NCI-H524 (cell line): Measurements from ENCODE around the gene ZNF621.
"Not testable (repeated sequence)": the region's sequence is repeated elsewhere in the genome, so short reads cannot be mapped to it uniquely, and the experiment has no call there.

Experiments
- DNase-seq, 2 experiments: peaks; one replicate each; lab custom pipeline; 2025; lab: John Stamatoyannopoulos, UW

The ZNF621 gene

GRCh38 chr3:40534283-40534682, 9.5 kb downstream of the ZNF621 start:
- DNase-seq: no peak

- DNase-seq: peak in 1 of 2 experiments; percentile 19
These were observed 22.1 kb downstream of the ZNF621 start for GRCh38 chr3:40546816-40547215.

GRCh38 chr3:40550167-40550566, 25.4 kb downstream of the ZNF621 start:
- no peak for DNase-seq

DNA sequence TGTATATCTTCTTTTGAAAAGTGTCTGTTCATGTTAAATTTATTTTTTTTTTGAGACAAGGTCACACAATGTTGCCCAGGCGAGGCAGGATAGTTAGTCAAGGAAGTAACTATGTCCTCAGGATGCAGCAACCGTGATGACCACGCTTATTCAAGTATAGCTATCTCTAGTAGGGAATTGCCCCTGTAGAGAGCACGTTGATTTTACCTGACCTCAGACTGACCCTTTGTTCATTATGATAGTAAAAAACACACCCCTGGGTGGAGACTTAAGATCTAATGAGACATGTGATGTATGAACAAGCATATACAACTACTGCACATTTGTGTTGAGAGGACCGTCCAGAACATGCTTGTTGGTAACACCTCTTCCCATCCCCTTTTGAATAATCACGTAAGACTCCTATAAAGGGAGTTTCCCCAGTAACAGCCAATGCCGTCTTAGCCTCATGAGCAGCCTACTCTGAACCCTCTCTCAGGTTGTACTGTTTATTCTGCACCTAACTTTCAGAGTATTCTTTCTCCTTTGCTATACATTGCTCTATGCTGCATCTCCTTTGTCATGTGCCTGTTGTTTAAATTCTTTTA, 32.9 kb downstream of the ZNF621 start:
- DNase-seq: no peak

DNA sequence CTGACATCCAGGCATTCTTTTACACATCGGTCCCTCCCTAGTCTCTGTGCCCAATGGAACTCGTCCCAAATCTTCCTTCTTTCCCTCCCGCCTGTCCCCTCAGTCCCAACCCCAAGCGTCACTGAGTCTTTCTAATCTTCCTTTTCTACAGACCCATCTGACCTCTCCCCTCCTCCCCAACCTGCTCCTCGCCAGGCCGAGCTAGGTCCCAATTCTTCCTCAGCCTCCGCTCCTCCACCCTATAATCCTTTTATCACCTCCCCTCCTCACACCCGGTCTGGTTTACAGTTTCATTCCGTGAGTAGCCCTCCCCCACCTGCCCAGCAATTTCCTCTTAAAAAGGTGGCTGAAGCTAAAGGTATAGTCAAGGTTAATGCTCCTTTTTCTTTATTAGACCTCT, 37.7 kb downstream of the ZNF621 start:
- not testable (repeated sequence) for DNase-seq

DNA sequence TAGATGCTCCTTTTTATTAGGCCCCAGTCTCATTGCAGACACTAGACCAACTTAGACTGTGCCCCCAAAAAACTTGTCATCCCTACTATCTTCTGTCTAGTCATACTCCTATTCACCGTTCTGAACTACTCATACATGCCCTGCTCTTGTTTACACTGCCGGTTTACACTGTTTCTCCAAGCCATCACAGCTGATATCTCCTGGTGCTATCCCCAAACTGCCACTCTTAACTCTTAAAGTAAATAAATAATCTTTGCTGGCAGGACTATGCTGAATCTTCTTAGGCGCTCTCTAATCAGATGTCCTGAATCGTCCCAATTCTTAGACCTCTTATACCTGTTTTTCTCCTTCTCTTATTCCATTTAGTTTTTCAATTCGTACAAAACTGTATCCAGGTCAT, 40.9 kb downstream of the ZNF621 start:
- not testable (repeated sequence) for DNase-seq

DNA sequence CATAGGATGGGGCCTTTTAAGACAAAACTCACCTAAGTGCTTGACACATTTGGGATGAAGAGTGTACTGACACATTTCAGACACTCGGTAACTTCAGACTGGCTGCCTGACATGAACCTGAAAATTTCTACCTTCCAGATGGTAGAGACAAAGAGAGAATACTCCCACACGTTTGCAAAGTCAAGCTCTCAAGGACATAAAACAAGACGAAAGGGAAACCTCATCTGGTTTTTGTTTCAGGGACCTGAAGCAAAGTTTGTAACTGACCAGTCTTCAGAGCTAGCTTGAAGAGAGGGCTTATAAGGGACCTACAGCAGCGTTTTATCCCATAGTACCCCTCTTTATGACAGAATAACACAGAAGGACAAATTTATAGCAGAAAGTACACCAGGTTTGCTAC, 41.9 kb downstream of the ZNF621 start:
- DNase-seq: no peak

DNA sequence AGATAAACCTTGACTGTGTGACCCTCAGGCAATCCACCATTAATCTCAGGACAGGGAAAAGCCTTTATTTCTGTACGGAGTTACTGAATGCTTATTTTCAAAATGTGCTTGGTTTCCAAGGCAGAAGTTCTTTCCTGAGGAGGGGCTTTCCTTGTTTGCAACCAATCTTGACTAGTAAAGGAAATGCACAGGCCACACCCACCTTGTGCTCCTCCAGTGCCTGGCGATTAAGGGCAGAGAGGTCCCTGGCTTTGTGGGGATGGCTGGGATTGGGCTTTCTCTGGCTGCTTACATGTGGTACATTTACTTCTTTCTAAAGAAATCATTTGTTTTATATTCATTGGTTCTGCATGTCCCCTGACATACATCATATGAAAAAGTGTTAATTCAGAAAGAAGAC, 47.8 kb downstream of the ZNF621 start:
- no peak for DNase-seq

DNA sequence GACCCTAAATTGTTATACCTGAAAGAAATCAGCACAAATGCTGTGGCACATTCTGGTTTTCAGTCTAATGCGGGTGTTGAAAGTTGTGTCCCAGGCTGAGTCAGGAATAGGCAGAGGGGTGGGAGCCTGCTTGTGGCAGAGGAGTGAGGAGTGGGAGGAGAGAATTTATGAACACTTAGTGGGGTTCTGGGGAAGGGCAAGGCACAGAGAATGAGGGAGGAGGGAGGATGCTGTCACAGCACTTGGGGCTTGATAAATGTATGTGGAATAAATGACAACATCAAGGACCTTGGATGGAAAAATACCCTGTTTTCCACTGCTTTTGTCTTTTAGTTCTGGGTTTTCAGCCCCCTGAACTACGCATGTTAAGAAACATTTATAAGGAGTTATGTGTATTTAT, 49.3 kb downstream of the ZNF621 start:
- DNase-seq: no peak

GRCh38 chr3:40574661-40575060, 49.9 kb downstream of the ZNF621 start:
- no peak for DNase-seq

DNA sequence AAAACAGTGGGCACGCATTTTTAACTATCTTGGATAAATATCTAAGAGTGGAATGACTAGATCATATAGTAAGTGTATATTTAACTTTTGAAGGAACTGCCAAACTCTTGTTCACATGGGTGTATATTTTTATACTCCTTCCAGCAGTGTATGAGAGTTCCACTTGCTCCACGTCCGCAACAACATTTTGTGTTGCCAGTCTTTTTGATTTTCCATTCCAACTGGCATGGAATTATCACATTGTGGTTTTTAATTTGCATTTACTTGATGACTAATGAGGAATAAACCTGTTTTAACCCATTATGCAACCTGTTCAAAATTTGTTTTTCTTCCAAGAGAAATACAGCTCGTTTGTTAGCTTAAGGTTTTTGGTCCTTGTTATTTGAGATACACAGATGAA, 51.6 kb downstream of the ZNF621 start:
- no peak for DNase-seq

- peak; percentile 47 to 82 for DNase-seq
These were observed 55.8 kb downstream of the ZNF621 start for GRCh38 chr3:40580494-40581091.

DNA sequence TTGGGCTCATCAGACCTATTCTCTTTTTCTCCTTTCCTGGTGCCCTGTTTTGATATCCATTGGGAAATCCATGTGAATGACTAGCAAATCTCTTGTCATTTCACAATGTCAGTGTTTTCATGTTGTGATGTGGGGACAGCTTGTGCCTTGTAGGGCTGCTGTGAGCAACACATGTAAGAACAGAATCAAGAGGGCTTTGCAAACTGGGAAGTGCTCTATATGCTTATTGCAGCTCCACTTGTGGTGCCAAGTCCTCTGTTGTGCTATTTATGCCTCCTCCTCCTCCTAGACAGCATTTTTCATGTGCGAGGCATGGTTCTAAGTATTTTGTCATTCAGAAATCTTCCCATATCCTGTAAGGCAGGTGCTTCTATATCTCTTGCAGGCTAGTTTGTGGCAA, 56.4 kb downstream of the ZNF621 start:
- DNase-seq: no peak

DNA sequence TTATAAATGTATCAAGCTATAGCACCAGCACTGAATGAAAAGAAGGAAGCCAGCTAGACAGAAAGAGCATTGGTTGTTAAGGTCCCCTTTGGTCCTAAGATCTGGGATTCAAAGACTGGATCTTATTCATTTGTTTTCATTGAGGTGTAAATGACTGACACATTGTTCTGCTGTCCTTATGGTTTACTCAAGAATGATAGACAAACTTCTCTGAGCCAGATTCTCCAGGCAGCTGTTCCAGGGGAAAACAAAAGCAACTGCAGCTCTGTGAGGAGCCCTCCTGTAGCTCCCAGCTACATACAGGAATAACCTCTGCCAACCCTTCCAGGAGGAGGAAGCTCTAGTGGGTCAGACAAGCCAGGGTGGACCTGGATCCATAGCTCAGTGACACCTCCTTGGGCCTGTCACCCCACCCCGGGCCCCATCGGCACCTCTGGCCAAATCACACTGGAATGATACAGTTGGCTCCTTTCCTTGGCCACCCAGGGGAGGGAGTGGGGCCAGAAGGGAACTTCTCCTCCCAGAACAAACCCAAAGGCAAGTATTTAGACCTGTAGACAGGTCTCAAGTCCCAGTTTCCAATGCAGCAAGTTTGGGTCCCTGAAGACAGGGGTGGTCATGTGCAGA, 57.8 kb downstream of the ZNF621 start:
- DNase-seq: no peak

DNA sequence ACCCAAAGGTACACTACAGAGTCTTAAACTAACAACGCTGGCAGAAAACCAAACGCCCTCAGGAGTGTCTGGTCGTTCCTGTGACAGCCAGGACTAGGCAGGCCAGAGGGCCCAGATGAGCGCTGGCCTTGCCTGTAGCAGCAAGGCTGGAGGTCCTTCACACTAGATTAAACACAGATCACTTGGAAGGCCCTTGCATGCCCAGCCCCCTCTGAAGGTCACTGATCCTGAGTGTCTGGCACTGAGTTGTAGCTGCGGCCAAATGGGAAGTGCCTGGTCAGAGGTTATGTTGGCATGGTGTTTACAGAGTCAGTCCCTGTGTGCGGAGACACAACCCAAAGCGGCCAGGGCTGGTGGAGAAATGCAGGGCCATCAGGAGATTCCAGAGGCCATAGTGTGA, 58.9 kb downstream of the ZNF621 start:
- no peak for DNase-seq

DNA sequence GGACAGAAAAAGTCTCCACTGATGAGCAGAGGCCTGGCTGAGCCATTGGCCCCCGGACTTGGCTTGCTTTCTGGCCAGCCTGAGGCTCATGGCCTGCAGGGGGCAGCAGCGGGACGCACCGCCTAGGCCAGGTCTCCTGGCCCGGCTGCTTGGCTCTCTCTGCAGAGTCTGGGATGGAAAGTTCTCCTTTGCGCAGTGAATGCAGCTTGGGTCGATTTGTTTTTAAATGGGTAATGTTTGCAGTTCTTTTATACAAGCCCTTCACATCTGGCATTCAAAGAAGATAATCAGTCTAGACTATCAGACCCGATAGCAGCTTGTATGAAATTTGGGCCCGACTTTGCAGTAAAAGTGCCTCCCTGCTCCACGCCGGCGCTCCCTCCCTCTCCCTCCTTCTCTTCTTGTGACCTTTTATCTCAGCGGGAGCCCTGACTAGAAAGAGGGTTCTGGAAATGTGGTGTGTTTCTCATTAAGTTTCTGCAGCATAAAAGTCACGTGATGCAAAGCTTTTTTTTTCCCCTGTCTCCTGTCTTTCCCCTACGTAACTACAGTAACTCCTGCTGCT, 59.9 kb downstream of the ZNF621 start:
- peak; percentile 50 to 75 for DNase-seq

DNA sequence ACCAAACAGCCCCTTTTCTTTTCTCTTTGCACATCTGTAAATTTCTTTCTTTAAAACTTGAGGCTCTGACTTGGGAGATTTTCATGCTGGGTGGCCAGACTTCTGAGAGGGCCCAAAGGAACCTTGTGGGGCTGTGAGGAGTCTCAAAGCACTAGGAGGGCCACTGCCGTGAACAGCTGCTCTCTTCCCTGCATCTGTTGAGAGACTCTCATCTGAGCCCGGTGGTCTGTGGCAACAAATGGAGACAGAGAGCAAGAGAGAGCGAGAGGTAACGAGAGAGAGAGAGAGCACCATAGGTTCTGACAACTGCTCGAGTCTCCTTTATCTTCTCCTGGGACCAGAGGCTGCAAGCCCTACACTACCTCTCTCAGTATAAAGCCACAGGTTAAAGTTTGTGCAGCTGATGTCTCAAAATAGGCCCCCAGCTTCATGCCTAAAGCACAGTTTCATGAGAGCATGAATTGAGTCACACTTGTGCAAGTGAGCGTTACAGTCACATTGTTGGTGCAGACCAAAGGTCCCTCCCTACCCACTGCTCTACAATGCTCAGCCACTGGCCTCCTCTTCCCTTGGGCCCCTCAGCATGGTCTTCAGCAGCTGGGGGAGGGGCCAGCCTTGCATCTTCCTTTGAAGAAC, 60.7 kb downstream of the ZNF621 start:
- DNase-seq: peak; percentile 71 to 81

GRCh38 chr3:40586901-40587300, 62.1 kb downstream of the ZNF621 start:
- no peak for DNase-seq

DNA sequence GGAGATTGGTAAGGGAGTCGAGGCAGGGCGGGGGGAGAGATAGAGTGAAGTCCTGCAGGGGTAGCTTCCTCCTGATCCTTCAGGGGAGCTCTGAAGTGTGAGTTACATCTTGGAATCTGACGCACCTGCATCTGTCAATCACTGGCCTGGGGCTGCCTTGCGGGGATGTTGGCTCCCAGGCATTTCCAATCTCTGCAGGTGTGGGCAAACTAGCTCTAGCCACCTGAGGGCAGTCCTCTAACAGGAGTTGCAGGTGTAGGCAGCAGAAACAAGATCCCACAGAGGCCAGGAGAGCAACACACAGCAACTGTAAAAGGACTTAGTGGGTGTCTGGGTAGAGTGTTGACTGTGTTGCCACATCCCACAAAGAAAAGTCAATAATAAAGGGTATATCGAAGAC, 63.6 kb downstream of the ZNF621 start:
- peak in 1 of 2 experiments; percentile 33 for DNase-seq
